Measurements from ENCODE around the gene ISM1.

DNA sequence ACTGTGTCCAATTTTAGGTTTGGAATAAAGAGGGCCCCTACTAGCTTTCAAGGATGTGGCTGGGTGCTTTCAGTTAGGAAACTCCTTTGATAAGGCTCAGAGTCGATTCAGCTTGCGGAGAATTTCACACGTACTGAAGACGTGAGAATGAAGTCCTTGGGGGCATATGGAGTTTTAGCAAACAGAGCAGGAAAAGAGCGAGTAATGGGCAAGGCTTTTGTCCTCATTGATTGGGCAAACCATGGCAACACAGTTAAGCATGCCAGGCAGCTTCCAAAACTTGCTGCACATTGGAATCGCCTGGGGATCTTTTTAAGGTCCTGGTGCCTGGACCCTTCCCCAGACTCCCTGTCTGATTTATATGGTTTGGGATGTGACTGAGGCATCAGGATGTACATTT lies 29.2 kb downstream of the ISM1 start:
- TF ChIP-seq, protein P1, sequence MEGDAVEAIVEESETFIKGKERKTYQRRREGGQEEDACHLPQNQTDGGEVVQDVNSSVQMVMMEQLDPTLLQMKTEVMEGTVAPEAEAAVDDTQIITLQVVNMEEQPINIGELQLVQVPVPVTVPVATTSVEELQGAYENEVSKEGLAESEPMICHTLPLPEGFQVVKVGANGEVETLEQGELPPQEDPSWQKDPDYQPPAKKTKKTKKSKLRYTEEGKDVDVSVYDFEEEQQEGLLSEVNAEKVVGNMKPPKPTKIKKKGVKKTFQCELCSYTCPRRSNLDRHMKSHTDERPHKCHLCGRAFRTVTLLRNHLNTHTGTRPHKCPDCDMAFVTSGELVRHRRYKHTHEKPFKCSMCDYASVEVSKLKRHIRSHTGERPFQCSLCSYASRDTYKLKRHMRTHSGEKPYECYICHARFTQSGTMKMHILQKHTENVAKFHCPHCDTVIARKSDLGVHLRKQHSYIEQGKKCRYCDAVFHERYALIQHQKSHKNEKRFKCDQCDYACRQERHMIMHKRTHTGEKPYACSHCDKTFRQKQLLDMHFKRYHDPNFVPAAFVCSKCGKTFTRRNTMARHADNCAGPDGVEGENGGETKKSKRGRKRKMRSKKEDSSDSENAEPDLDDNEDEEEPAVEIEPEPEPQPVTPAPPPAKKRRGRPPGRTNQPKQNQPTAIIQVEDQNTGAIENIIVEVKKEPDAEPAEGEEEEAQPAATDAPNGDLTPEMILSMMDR (IDR thresholded peaks at IDR 0.05; ENCODE audit: insufficient read depth, low read length) = no peak
- no peak for TF ChIP-seq POLR2AphosphoS5 (IDR thresholded peaks at IDR 0.05; ENCODE audit: low read depth)
- no peak for TF ChIP-seq GABPA (IDR thresholded peaks at IDR 0.05; ENCODE audit: low read depth)
- TF ChIP-seq SPI1 (IDR thresholded peaks at IDR 0.05; ENCODE audit: borderline replicate concordance, low read depth) = no peak

All from HL-60 (cell line).